GM20000 (cell line): ENCODE measurements around the gene KIF21B.

ENCODE experiments used
- DNase-seq: peaks from one replicate; pipeline ENCODE4 v3.0.0; 2012; ENCODE audit warnings: low spot score
- CTCF ChIP-seq: IDR thresholded peaks from 2 replicates; pipeline ENCODE4 v1.5.1; 2012; ENCODE audit warnings: mild to moderate bottlenecking, control low read depth; ENCODE audit errors: extremely low read depth, missing control alignments

Gene KIF21B

GRCh38 chr1:201023517-201023902 is at the start of gene KIF21B:
Gene KIF21B, minus strand, starts transcription at chr1:201023714. Its CDS starts 331 bp downstream, at chr1:201023383.
- DNase-seq: peak; percentile 96
- TF ChIP-seq CTCF: no peak

- no peak for DNase-seq
- TF ChIP-seq CTCF: no peak
Measured at GRCh38 chr1:201072922-201073321, 49.4 kb upstream of the KIF21B start.

- DNase-seq: no peak
- no peak for TF ChIP-seq CTCF
Measured at GRCh38 chr1:201072149-201072548, 48.6 kb upstream of the KIF21B start.

- DNase-seq: no peak
- no peak for TF ChIP-seq CTCF
Measured at GRCh38 chr1:201069636-201070035, 46.1 kb upstream of the KIF21B start.

GRCh38 chr1:201068976-201069375 is 45.5 kb upstream of the KIF21B start:
- DNase-seq: no peak
- TF ChIP-seq CTCF: no peak

GRCh38 chr1:201066986-201067385 is 43.5 kb upstream of the KIF21B start:
- DNase-seq: no peak
- TF ChIP-seq CTCF: no peak

GRCh38 chr1:201065686-201066085 is 42.2 kb upstream of the KIF21B start:
- DNase-seq: no peak
- TF ChIP-seq CTCF: no peak
